MM.1S (cell line): ENCODE measurements around the gene GDI1.

ENCODE experiments used
- CTCF ChIP-seq: fragments of 300-600 bp; sonication (generic); IDR thresholded peaks from 2 replicates; pipeline ENCODE4 v1.5.1; 2016; ENCODE audit warnings: antibody characterized with exemption, low read length, mixed read lengths
- EZH2 ChIP-seq: fragments of 300-600 bp; sonication (generic); optimal IDR thresholded peaks from 2 replicates; pipeline ENCODE3; 2017; ENCODE audit warnings: low read depth, mild to moderate bottlenecking, antibody characterized with exemption, low read length, mixed read lengths

DNA sequence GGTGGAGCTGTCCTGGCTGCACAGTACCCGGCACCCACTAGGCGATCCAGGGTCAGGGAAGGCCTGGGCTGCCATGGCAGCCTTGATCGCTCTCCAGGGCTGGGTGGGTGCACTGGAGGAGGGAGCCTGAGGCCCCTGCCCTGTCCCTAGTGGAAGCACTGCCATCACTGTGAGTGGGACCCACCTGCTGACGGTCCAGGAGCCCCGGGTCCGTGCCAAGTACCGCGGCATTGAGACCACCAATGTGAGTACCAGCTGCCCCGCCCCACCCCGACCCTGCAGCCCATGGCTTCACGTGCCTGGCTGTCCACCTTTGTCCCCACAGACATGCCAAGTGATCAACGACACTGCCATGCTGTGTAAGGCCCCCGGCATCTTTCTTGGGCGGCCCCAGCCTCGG lies 30.0 kb downstream of the GDI1 start:
- no peak for TF ChIP-seq CTCF
- no peak for TF ChIP-seq EZH2
